ENCODE data around the gene ABHD11. TPM values are rescaled to one million over a fixed set of nuclear protein-coding genes. Genes with fewer than 3 reads are reported as not detected.

The ABHD11 gene
- total and polyA plus RNA-seq, 2 of the 4 experiments (the other 2 are of a cell fraction): 13.4 to 19.9 TPM

GRCh38 chr7:73703757-73704639 lies 34.6 kb downstream of the ABHD11 start:
- Histone ChIP-seq H3K4ac (ENCODE audit: low read depth, low read length) (no peak overlapping the region), H3K14ac (replicated peaks; ENCODE audit: low read depth, low read length) (no peak overlapping the region), H4K8ac (ENCODE audit: low read depth in 2 of 2, low read length in 2 of 2) (no peak overlapping the region), H3K36me3 (ENCODE audit: control insufficient read depth, insufficient read depth, low read length) (peaks cover 50% of the 10 kb centered on the region), H3K27me3 (ENCODE audit: control insufficient read depth, insufficient read depth, low read length) (no peaks in the 10 kb centered on the region), H3K9ac (ENCODE audit: low read depth, low read length) (no peak overlapping the region), H3K18ac (ENCODE audit: low read depth, low read length) (no peak overlapping the region), H4K5ac (ENCODE audit: low read depth, low read length) (no peak overlapping the region), H2BK120ac (ENCODE audit: low read depth, low read length) (no peak overlapping the region), H3K27ac (ENCODE audit: insufficient read depth, low read length) (no peak overlapping the region), H3K79me1 (ENCODE audit: low read depth in 1 of 2, low read length in 2 of 2) (peaks cover 8 to 38% of the 10 kb centered on the region in 2 experiments; a peak in 3 of 4 replicates), H3K9me3 (ENCODE audit: control insufficient read depth, insufficient read depth, low read length) (no peaks in the 10 kb centered on the region), H3K4me3 (ENCODE audit: insufficient read depth, low read depth, low read length) (no peak overlapping the region), H2BK5ac (ENCODE audit: low read depth, low read length, poor library complexity, severe bottlenecking) (no peak overlapping the region), H3K9me1 (ENCODE audit: insufficient read depth, low read length) (0 out of 2 replicates have a peak, but pooled peaks cover 9% of the 10 kb centered on the region), H2AK9ac (replicated peaks; ENCODE audit: low read depth, low read length, poor library complexity) (peak overlapping the region; percentile 70), H3K4me2 (ENCODE audit: low read depth, low read length) (no peak overlapping the region), H2AK5ac (ENCODE audit: low read depth, low read length) (0 out of 2 replicates have a peak overlapping the region, but pooled peaks have one; percentile 36), H4K91ac (ENCODE audit: insufficient read depth, low read depth, low read length) (no peak overlapping the region), H3K23ac (ENCODE audit: low read depth, low read length) (peak overlapping the region; percentile 49; the same call in 1 of the 2 replicates), H2AFZ (replicated peaks; ENCODE audit: low read length, poor library complexity) (peak overlapping the region; percentile 58), H3K4me1 (ENCODE audit: control insufficient read depth, insufficient read depth, low read length) (peaks cover 8% of the 10 kb centered on the region), H2BK15ac (ENCODE audit: low read depth, low read length) (no peak overlapping the region), H4K20me1 (ENCODE audit: insufficient read depth, low read length) (peaks cover 54% of the 10 kb centered on the region), H3K56ac (ENCODE audit: extremely low read depth, insufficient read depth, low read length) (no peak overlapping the region), H2BK20ac (ENCODE audit: low read depth, low read length) (no peak overlapping the region)
- in situ Hi-C loops (cut with MboI; ENCODE audit: low sequenced_read_pairs) (no loop called here), dilution Hi-C loops (cut with HindIII; ENCODE audit: low sequenced_read_pairs, unreplicated experiment) (no loop called here), intact Hi-C loops (cut with micrococcal nuclease) (no loop called here)
- BruUV-seq (replicated peaks): no TSS peak
- CTCF ChIA-PET: interaction anchor here (0.6 kb wide), 1 partner anchor 393 kb away, joined by 3 read pairs; no protein-coding TSS in a partner anchor
- peak; percentile 12 for DNase-seq
- 41% methylated on average over 16 of the region's 45 CpGs; no CpG with 5 or more reads in 1 of the 2 experiments for WGBS, 2 experiments (ENCODE audit: extremely low coverage in 2 of 2, insufficient read length in 1 of 2)
- POLR2A ChIA-PET (ENCODE audit: unreplicated experiment): interaction anchor here (0.6 kb wide), 1 partner anchor 183 kb away, joined by 7 read pairs; no protein-coding TSS in a partner anchor
- ATAC-seq (ENCODE audit: low read depth): peak; percentile 74
- TF ChIP-seq CTCF (conservative IDR thresholded peaks at IDR 0.05; ENCODE audit: low read depth, low read length) (no peak), RAD21 (IDR thresholded peaks at IDR 0.05; ENCODE audit: low read length) (no peak), MAZ (IDR thresholded peaks at IDR 0.05; ENCODE audit: borderline replicate concordance, low read depth, low read length) (no peak), USF2 (IDR thresholded peaks at IDR 0.05; ENCODE audit: low read depth, low read length) (no peak), POLR2A (IDR thresholded peaks at IDR 0.05; ENCODE audit: low read depth, low read length) (no peak), BHLHE40 (IDR thresholded peaks at IDR 0.05; ENCODE audit: low read depth, low read length) (no peak), FOS (IDR thresholded peaks at IDR 0.05; ENCODE audit: low read depth, low read length) (no peak), MXI1 (IDR thresholded peaks at IDR 0.05; ENCODE audit: borderline replicate concordance, low read depth, low read length) (no peak), CEBPB (IDR thresholded peaks at IDR 0.05; ENCODE audit: low read depth, low read length) (no peak), RCOR1 (IDR thresholded peaks at IDR 0.05; ENCODE audit: insufficient replicate concordance, low read length) (no peak), RFX5 (IDR thresholded peaks at IDR 0.05; ENCODE audit: low read depth, low read length) (no peak)

Data from IMR-90 (cell line).